Neural progenitor cell (in vitro differentiated cells): Measurements from ENCODE around the gene PTTG2. TPM values are rescaled to one million over a fixed set of nuclear protein-coding genes. Genes with fewer than 3 reads are reported as not detected.
"Not testable (repeated sequence)": the region's sequence is repeated elsewhere in the genome, so short reads cannot be mapped to it uniquely, and the experiment has no call there.

Experiments
- DNase-seq: peaks from one replicate; pipeline ENCODE4 v3.0.0-alpha.2; 2016; ENCODE audit warnings: low spot score
- H2AFZ ChIP-seq: fragments of 200-600 bp; sonication (generic); replicated peaks from 2 replicates; pipeline ENCODE4 v1.6.1; 2016; ENCODE audit warnings: antibody characterized with exemption
- H3F3A ChIP-seq: fragments of 200-600 bp; sonication (generic); 2 replicates; pipeline ENCODE4 v1.6.1; 2016; ENCODE audit warnings: antibody characterized with exemption, low read depth
- H3K27ac ChIP-seq: fragments of 200-600 bp; sonication (generic); 2 replicates; pipeline ENCODE4 v1.5.1; 2016; ENCODE audit warnings: mild to moderate bottlenecking
- H3K27me3 ChIP-seq: fragments of 200-600 bp; sonication (generic); 2 replicates; pipeline ENCODE4 v1.6.1; 2016; ENCODE audit warnings: mild to moderate bottlenecking, moderate library complexity
- H3K36me3 ChIP-seq: fragments of 200-600 bp; sonication (generic); 2 replicates; pipeline ENCODE4 v1.5.1; 2016
- H3K4me1 ChIP-seq: fragments of 200-600 bp; sonication (generic); 2 replicates; pipeline ENCODE4 v1.6.1; 2016; ENCODE audit warnings: mixed run types
- H3K4me2 ChIP-seq: fragments of 200-600 bp; sonication (generic); 2 replicates; pipeline ENCODE4 v1.6.1; 2016
- H3K4me3 ChIP-seq: fragments of 200-600 bp; sonication (generic); 2 replicates; pipeline ENCODE4 v1.5.1; 2016
- H3K79me2 ChIP-seq: fragments of 200-600 bp; sonication (generic); 2 replicates; pipeline ENCODE4 v1.6.1; 2016; ENCODE audit warnings: low read depth
- H3K9ac ChIP-seq: fragments of 200-600 bp; sonication (generic); 2 replicates; pipeline ENCODE4 v1.6.1; 2016
- H3K9me3 ChIP-seq: fragments of 200-600 bp; sonication (generic); 2 replicates; pipeline ENCODE4 v1.5.1; 2016; ENCODE audit warnings: low read depth
- H4K20me1 ChIP-seq: fragments of 200-600 bp; sonication (generic); 2 replicates; pipeline ENCODE4 v1.6.1; 2016; ENCODE audit warnings: low read depth
- H3K27ac Mint-ChIP-seq: 3 replicates; pipeline ENCODE4 v1.8.0; 2021; ENCODE audit warnings: mixed read lengths
- H3K27me3 Mint-ChIP-seq: 2 replicates; pipeline ENCODE4 v1.8.0; 2022; ENCODE audit warnings: low read depth, mild to moderate bottlenecking, inconsistent platforms, moderate library complexity, mixed read lengths; ENCODE audit not compliant: insufficient read depth
- H3K36me3 Mint-ChIP-seq: 3 replicates; pipeline ENCODE4 v1.8.0; 2021; ENCODE audit warnings: mixed read lengths
- H3K4me1 Mint-ChIP-seq: 3 replicates; pipeline ENCODE4 v1.8.0; 2021; ENCODE audit warnings: mixed read lengths
- H3K4me3 Mint-ChIP-seq: 3 replicates; pipeline ENCODE4 v1.8.0; 2021; ENCODE audit warnings: mild to moderate bottlenecking, moderate library complexity, mixed read lengths
- H3K9me3 Mint-ChIP-seq: 3 replicates; pipeline ENCODE4 v1.8.0; 2020; ENCODE audit warnings: mixed read lengths
- EZH2 ChIP-seq: fragments of 200-600 bp; sonication (generic); IDR thresholded peaks from 2 replicates; pipeline ENCODE4 v1.6.1; 2017; ENCODE audit warnings: antibody characterized with exemption, mild to moderate bottlenecking, moderate library complexity
- EZH2phosphoT487 ChIP-seq: fragments of 200-600 bp; sonication (generic); IDR thresholded peaks from 2 replicates; pipeline ENCODE4 v1.6.1; 2017; ENCODE audit warnings: antibody characterized with exemption
- total RNA-seq: library from RNA; depleted of rRNA; stranded (reverse); fragments of >200 nt; gene quantifications from 2 replicates; pipeline ENCODE4 v1.2.3, GENCODE V29; 2015; ENCODE audit warnings: low replicate concordance
- TF ChIP-seq, protein P1 (sequence below): fragments of 200-600 bp; sonication (generic); IDR thresholded peaks from 2 replicates; pipeline ENCODE4 v1.5.1; 2017; ENCODE audit warnings: antibody characterized with exemption, mild to moderate bottlenecking

PTTG2 gene
- total RNA-seq, 1 donor from 2014 or later = not detected

DNA sequence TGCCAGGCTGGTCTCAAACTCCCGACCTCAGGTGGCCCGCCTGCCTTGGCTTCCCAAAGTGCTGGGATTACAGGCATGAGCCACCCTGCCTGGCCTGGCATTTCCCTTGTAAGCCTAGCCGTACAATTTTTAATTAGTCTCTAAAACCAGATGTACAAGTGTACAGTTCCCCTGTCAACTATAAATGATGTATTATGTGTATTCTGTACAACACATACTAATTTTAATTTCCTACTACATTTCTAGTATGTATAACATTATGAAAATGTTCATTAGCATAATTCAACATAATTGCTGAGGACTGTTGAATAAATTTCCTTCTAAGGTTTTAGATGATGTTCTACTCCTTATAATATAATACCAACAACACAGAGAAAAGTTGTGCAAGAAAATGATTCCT lies 41.5 kb upstream of the PTTG2 start:
- H3K36me3 ChIP-seq = no peaks in the 10 kb centered on the region
- Mint-ChIP-seq H3K4me1 (peaks cover 2% of the 10 kb centered on the region), H3K27me3 (peaks cover 6% of the 10 kb centered on the region), H3K9me3 (no peaks in the 10 kb centered on the region), H3K4me3 (no peak overlapping the region), H3K27ac (no peak overlapping the region), H3K36me3 (no peaks in the 10 kb centered on the region)
- no peaks in the 10 kb centered on the region for H3K27me3 ChIP-seq
- no peak overlapping the region for H3K4me3 ChIP-seq
- no peak overlapping the region for H3K27ac ChIP-seq
- H3K9me3 ChIP-seq = no peaks in the 10 kb centered on the region
- TF ChIP-seq, protein P1, sequence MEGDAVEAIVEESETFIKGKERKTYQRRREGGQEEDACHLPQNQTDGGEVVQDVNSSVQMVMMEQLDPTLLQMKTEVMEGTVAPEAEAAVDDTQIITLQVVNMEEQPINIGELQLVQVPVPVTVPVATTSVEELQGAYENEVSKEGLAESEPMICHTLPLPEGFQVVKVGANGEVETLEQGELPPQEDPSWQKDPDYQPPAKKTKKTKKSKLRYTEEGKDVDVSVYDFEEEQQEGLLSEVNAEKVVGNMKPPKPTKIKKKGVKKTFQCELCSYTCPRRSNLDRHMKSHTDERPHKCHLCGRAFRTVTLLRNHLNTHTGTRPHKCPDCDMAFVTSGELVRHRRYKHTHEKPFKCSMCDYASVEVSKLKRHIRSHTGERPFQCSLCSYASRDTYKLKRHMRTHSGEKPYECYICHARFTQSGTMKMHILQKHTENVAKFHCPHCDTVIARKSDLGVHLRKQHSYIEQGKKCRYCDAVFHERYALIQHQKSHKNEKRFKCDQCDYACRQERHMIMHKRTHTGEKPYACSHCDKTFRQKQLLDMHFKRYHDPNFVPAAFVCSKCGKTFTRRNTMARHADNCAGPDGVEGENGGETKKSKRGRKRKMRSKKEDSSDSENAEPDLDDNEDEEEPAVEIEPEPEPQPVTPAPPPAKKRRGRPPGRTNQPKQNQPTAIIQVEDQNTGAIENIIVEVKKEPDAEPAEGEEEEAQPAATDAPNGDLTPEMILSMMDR = no peak
- no peak overlapping the region for H2AFZ ChIP-seq
- H4K20me1 ChIP-seq = no peaks in the 10 kb centered on the region
- no peak for DNase-seq
- no peaks in the 10 kb centered on the region for H3K4me1 ChIP-seq
- no peak overlapping the region for H3K9ac ChIP-seq
- no peaks in the 10 kb centered on the region for H3K79me2 ChIP-seq
- no peak overlapping the region for H3K4me2 ChIP-seq
- no peaks in the 10 kb centered on the region for H3F3A ChIP-seq

DNA sequence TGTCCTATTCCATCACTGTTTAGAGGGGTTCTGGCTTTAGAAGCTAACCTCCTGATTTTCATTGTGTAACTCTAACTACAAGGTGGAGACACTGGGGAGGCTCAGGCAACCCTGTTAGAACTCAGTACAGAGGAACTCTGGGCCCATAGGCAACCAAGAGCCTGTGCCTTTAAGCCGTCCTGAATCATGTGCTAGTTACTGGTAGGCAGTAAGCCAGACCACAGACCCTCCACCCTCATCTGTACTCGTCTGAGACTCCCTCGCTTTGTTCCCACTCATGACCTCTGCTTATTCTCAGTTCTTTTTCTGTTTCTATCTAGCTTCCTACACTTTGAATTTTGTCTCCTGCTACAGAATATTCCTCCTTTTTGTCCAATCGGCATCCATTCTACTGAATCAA lies 37.9 kb upstream of the PTTG2 start:
- no peak overlapping the region for H3K27ac ChIP-seq
- no peak for DNase-seq
- Mint-ChIP-seq H3K27ac (no peak overlapping the region), H3K27me3 (peaks cover 11% of the 10 kb centered on the region), H3K36me3 (no peaks in the 10 kb centered on the region), H3K4me3 (no peak overlapping the region), H3K4me1 (no peaks in the 10 kb centered on the region), H3K9me3 (no peaks in the 10 kb centered on the region)
- TF ChIP-seq, protein P1 = no peak
- TF ChIP-seq EZH2phosphoT487 = no peak
- no peak for TF ChIP-seq EZH2
- no peaks in the 10 kb centered on the region for H3K4me1 ChIP-seq
- H3K27me3 ChIP-seq = no peaks in the 10 kb centered on the region
- H3K79me2 ChIP-seq = no peaks in the 10 kb centered on the region
- H3F3A ChIP-seq = no peaks in the 10 kb centered on the region
- H2AFZ ChIP-seq = no peak overlapping the region
- H3K4me3 ChIP-seq = no peak overlapping the region
- no peaks in the 10 kb centered on the region for H3K9me3 ChIP-seq
- no peaks in the 10 kb centered on the region for H3K36me3 ChIP-seq
- H4K20me1 ChIP-seq = no peaks in the 10 kb centered on the region
- H3K4me2 ChIP-seq = no peak overlapping the region
- no peak overlapping the region for H3K9ac ChIP-seq

DNA sequence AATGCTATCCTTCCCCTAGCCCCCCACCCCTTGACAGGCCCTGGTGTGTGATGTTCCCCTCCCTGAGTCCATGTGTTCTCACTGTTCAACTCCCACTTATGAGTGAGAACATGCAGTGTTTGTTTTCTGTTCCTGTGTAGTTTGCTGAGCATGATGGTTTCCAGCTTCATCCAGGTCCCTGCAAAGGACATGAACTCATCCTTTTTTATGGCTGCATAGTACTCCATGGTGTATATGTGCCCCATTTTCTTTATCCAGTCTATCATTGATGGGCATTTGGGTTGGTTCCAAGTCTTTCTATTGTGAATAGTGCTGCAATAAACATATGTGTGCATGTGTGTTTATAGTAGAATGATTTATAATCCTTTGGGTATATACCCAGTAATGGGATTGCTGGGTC lies 37.1 kb upstream of the PTTG2 start:
- not testable (repeated sequence) for H3K4me3 Mint-ChIP-seq, H2AFZ ChIP-seq
- H3K27me3 Mint-ChIP-seq = peaks cover 11% of the 10 kb centered on the region

DNA sequence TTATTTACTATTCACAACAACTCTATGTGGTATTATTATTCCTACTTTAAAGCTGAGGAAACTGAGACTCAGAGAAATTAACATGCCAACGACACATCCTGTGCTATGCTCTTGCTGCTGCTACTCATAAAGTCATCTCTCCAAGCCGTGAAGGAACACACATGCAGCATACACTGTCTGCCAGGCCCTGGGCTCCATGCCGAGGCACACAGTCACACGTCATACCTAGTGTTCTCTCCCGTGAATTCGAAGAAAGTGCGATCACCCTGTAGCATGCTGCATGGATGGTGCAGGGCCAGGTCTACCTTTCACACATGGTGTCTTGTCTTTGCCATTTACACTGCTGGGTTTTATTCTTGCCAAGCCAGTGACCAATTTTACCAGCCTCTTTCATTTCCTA lies 35.3 kb upstream of the PTTG2 start:
- H3K9me3 Mint-ChIP-seq = no peaks in the 10 kb centered on the region
- Histone ChIP-seq H4K20me1 (no peaks in the 10 kb centered on the region), H3K9me3 (no peaks in the 10 kb centered on the region), H3K4me1 (no peaks in the 10 kb centered on the region), H3K9ac (no peak overlapping the region), H3K79me2 (no peaks in the 10 kb centered on the region), H3K27ac (no peak overlapping the region), H2AFZ (no peak overlapping the region), H3F3A (no peaks in the 10 kb centered on the region), H3K27me3 (no peaks in the 10 kb centered on the region), H3K4me3 (no peak overlapping the region), H3K4me2 (no peak overlapping the region), H3K36me3 (no peaks in the 10 kb centered on the region)
- DNase-seq = no peak
- H3K27ac Mint-ChIP-seq = no peak overlapping the region
- no peaks in the 10 kb centered on the region for H3K4me1 Mint-ChIP-seq
- no peak overlapping the region for H3K4me3 Mint-ChIP-seq
- H3K27me3 Mint-ChIP-seq = peaks cover 11% of the 10 kb centered on the region
- H3K36me3 Mint-ChIP-seq = no peaks in the 10 kb centered on the region
- no peak for TF ChIP-seq EZH2
- TF ChIP-seq EZH2phosphoT487 = no peak
- TF ChIP-seq, protein P1 = no peak

More for the DNA sequence above, 37.1 kb upstream of the PTTG2 start:
- H3K4me2 ChIP-seq, H3K36me3 ChIP-seq, H4K20me1 ChIP-seq, H3K4me3 ChIP-seq, DNase-seq, H3K9me3 ChIP-seq, H3K27ac Mint-ChIP-seq, H3K4me1 Mint-ChIP-seq, H3K9ac ChIP-seq, H3K27me3 ChIP-seq, H3F3A ChIP-seq, H3K27ac ChIP-seq, H3K36me3 Mint-ChIP-seq, H3K79me2 ChIP-seq, H3K4me1 ChIP-seq, H3K9me3 Mint-ChIP-seq: not testable (repeated sequence)
